Progenitor cell of endocrine pancreas (in vitro differentiated cells): ENCODE data around the gene STK32C. TPM values are rescaled to one million over a fixed set of nuclear protein-coding genes. Genes with fewer than 3 reads are reported as not detected.
"Not testable (repeated sequence)": the region's sequence is repeated elsewhere in the genome, so short reads cannot be mapped to it uniquely, and the experiment has no call there.

Source experiments
- DNase-seq: peaks from one replicate; pipeline ENCODE4 v3.0.0; 2021; ENCODE audit warnings: low spot score; ENCODE audit not compliant: unreplicated experiment
- H3K27ac Mint-ChIP-seq: 2 replicates; pipeline ENCODE4 v1.8.0; 2021; ENCODE audit warnings: mild to moderate bottlenecking, moderate library complexity, mixed read lengths
- H3K27me3 Mint-ChIP-seq: 2 replicates; pipeline ENCODE4 v1.8.0; 2021; ENCODE audit warnings: mixed read lengths
- H3K36me3 Mint-ChIP-seq: 2 replicates; pipeline ENCODE4 v1.8.0; 2022; ENCODE audit warnings: mixed read lengths; ENCODE audit not compliant: insufficient read depth
- H3K4me1 Mint-ChIP-seq: 2 replicates; pipeline ENCODE4 v1.8.0; 2021; ENCODE audit warnings: low read depth, mixed read lengths
- H3K4me3 Mint-ChIP-seq: 2 replicates; pipeline ENCODE4 v1.8.0; 2021; ENCODE audit warnings: low read depth, mild to moderate bottlenecking, moderate library complexity, mixed read lengths
- H3K9me3 Mint-ChIP-seq: 2 replicates; pipeline ENCODE4 v1.8.0; 2021; ENCODE audit warnings: low read depth, mixed read lengths
- total RNA-seq: library from RNA; stranded (reverse); gene quantifications from 2 replicates; pipeline ENCODE4 v1.2.1, GENCODE V29; 2021
- TF ChIP-seq, protein P1 (sequence below): fragments of 200-600 bp; sonication (generic); IDR thresholded peaks from one replicate; pipeline ENCODE4 v1.5.0; 2021; ENCODE audit warnings: antibody characterized with exemption, mild to moderate bottlenecking; ENCODE audit not compliant: unreplicated experiment

STK32C gene
- total RNA-seq, 1 donor from 2014 or later: 10.0 TPM

DNA sequence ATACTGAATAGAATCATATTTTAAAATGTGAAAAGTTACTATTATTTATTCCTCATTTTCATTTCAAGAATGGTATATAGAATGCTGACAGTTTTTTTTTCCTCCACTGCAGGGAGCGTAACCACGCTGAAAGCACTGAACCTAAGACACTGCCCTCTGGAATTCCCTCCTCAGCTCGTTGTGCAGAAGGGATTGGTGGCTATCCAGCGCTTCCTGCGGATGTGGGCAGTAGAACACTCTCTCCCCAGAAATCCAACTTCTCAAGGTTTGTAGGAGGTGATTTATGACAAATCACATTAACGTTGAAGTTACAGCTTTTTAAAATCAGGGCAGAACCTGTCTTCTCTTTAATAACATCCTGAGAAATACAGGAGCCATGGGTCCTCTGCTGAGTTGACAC, 36.6 kb upstream of the STK32C start:
- DNase-seq: no peak
- Mint-ChIP-seq H3K27ac (no peak overlapping the region), H3K9me3 (peaks cover 3% of the 10 kb centered on the region), H3K27me3 (no peaks in the 10 kb centered on the region), H3K4me3 (no peak overlapping the region), H3K4me1 (peaks cover 1% of the 10 kb centered on the region), H3K36me3 (peaks cover 40% of the 10 kb centered on the region)
- TF ChIP-seq, protein P1, sequence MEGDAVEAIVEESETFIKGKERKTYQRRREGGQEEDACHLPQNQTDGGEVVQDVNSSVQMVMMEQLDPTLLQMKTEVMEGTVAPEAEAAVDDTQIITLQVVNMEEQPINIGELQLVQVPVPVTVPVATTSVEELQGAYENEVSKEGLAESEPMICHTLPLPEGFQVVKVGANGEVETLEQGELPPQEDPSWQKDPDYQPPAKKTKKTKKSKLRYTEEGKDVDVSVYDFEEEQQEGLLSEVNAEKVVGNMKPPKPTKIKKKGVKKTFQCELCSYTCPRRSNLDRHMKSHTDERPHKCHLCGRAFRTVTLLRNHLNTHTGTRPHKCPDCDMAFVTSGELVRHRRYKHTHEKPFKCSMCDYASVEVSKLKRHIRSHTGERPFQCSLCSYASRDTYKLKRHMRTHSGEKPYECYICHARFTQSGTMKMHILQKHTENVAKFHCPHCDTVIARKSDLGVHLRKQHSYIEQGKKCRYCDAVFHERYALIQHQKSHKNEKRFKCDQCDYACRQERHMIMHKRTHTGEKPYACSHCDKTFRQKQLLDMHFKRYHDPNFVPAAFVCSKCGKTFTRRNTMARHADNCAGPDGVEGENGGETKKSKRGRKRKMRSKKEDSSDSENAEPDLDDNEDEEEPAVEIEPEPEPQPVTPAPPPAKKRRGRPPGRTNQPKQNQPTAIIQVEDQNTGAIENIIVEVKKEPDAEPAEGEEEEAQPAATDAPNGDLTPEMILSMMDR: no peak

DNA sequence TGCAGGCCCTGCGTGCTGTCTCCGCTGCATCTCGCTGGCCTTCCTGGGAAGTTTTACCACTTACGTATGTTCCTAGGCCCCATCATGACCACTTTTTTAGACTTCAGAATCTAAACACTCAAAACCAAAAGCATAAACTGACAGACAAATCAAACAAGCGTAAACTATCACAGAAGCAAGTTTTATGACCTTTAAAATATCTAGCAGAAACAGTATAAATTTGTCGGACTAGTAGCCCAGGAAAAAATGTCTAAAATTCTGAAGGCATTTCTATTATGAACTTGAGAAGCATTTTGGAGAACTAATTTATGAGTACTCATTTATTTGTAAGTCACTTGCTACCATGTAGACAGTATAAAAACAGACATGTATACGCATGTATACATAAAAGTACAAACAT, 34.8 kb upstream of the STK32C start:
- no peaks in the 10 kb centered on the region for H3K27me3 Mint-ChIP-seq
- TF ChIP-seq, protein P1: no peak
- no peak overlapping the region for H3K27ac Mint-ChIP-seq
- DNase-seq: no peak
- H3K36me3 Mint-ChIP-seq: peaks cover 33% of the 10 kb centered on the region
- H3K4me1 Mint-ChIP-seq: peaks cover 1% of the 10 kb centered on the region
- peaks cover 3% of the 10 kb centered on the region for H3K9me3 Mint-ChIP-seq
- H3K4me3 Mint-ChIP-seq: no peak overlapping the region

DNA sequence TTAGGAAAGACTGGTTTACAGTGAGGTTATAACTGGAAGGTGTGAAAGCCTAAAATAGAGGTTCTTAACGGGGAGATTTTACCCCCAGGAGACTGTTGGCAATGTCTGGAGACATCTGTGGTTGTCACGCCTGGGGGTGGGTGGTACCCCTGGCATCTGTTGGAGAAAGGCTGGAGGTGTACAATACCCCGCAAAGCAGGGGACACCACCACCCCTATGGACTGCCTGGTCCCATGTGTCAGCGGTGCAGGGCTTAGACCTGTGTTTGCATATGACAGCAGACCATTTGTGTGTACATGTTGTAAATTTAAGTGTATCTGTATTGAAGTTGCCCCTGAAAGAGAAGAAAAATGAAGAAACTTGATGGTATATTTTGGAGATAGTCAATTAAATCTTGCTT, 34.0 kb upstream of the STK32C start:
- no peaks in the 10 kb centered on the region for H3K27me3 Mint-ChIP-seq
- no peak overlapping the region for H3K27ac Mint-ChIP-seq
- TF ChIP-seq, protein P1: no peak
- no peak overlapping the region for H3K4me3 Mint-ChIP-seq
- no peak for DNase-seq
- no peaks in the 10 kb centered on the region for H3K4me1 Mint-ChIP-seq
- peaks cover 32% of the 10 kb centered on the region for H3K36me3 Mint-ChIP-seq
- peaks cover 3% of the 10 kb centered on the region for H3K9me3 Mint-ChIP-seq

DNA sequence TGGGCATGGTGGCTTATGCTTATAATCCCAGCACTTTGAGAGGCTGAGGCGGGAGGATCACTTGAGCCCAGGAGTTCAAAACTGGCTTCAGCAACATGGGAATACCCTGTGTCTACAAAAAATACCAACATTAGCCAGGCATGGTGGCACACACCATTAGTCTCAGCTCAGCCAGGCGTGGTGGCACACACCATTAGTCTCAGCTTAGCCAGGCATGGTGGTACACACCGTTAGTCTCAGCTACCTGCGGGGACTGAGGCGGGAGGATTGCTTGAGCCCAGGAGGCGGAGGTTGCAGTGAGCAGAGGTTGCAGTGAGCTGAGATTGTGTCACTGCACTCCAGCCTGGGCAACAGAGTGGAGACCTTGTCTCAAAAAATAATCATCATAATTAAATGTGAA, 33.3 kb upstream of the STK32C start:
- DNase-seq: no peak
- H3K4me1 Mint-ChIP-seq: peaks cover 5% of the 10 kb centered on the region
- no peak overlapping the region for H3K4me3 Mint-ChIP-seq
- peaks cover 31% of the 10 kb centered on the region for H3K36me3 Mint-ChIP-seq
- TF ChIP-seq, protein P1: no peak
- no peaks in the 10 kb centered on the region for H3K27me3 Mint-ChIP-seq
- H3K27ac Mint-ChIP-seq: no peak overlapping the region
- peaks cover 3% of the 10 kb centered on the region for H3K9me3 Mint-ChIP-seq

DNA sequence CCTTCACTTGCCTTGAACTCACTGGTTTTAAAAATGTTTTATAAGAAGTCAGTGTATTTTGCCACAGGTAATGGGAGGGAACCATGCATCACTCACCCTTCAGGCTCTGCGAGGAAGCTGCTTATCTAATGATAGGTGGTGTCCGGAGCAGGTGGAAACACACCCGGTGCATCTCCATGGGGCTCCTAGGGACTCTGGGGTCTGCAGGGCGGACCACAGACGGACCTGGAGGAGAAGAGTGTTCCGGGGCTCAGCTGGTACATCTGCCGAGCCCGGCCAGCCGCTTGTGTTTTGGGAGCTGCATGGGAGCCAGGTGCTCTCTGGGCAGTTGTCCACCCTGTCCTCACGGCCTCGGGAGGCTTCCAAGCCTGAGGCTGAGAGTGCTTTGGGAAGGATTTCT, 31.5 kb upstream of the STK32C start:
- Mint-ChIP-seq H3K27ac (no peak overlapping the region), H3K4me3 (no peak overlapping the region), H3K36me3 (peaks cover 23% of the 10 kb centered on the region), H3K27me3 (no peaks in the 10 kb centered on the region), H3K4me1 (peaks cover 12% of the 10 kb centered on the region), H3K9me3 (peaks cover 3% of the 10 kb centered on the region)
- DNase-seq: no peak
- TF ChIP-seq, protein P1: no peak

DNA sequence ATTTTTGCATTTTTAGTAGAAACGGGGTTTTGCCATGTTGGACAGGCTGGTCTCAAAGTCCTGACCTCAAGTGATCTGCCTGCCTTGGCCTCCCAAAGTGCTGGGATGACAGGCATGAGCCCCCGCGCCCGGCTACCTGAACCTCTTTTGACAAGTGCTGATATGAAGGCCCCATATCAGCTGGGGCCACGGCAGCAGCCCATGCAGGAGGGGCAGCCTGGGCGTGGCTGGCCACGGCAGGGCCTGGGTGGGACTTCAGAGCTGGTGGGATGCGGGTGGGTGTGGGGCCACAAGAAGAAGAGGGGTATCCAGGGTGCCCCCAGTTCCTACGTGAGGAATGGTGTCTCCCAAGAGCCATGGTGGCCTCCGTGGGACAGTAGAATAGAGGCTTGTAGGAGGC, 31.1 kb upstream of the STK32C start:
- peaks cover 22% of the 10 kb centered on the region for H3K36me3 Mint-ChIP-seq
- TF ChIP-seq, protein P1: no peak
- no peak for DNase-seq
- peaks cover 12% of the 10 kb centered on the region for H3K4me1 Mint-ChIP-seq
- no peaks in the 10 kb centered on the region for H3K27me3 Mint-ChIP-seq
- H3K27ac Mint-ChIP-seq: no peak overlapping the region
- H3K9me3 Mint-ChIP-seq: peaks cover 3% of the 10 kb centered on the region
- H3K4me3 Mint-ChIP-seq: no peak overlapping the region

DNA sequence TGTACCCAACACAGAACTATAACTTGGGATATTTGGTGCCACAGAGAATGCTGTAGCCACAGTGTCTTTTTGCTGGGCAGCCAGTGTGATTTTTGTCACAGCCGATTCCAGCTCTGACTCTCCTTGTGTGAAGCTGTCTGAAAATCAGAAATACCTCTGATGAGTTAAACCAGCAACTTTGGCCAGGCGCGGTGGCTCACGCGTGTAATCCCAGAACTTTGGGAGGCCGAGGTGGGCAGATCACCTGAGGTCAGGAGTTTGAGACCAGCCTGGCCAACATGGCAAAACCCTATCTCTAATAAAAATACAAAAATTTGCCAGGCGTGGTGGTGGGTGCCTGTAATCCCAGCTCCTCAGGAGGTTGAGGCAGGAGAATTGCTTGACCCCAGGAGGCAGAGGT, 30.1 kb upstream of the STK32C start:
- not testable (repeated sequence) for H3K27ac Mint-ChIP-seq, DNase-seq, H3K4me3 Mint-ChIP-seq, H3K27me3 Mint-ChIP-seq, H3K9me3 Mint-ChIP-seq
- H3K36me3 Mint-ChIP-seq: peaks cover 22% of the 10 kb centered on the region
- peaks cover 17% of the 10 kb centered on the region for H3K4me1 Mint-ChIP-seq
